WTC11 (cell line): ENCODE measurements around the gene EDIL3.

Source experiments
- ARID4B ChIP-seq: sonication (generic); formaldehyde crosslinking; IDR thresholded peaks from 2 replicates; pipeline ENCODE4 v1.8.0; 2023; ENCODE audit warnings: missing genetic modification reagents, mild to moderate bottlenecking, borderline replicate concordance
- CBFB ChIP-seq: sonication (generic); formaldehyde crosslinking; IDR thresholded peaks from 2 replicates; pipeline ENCODE4 v1.8.1; 2022; ENCODE audit warnings: mild to moderate bottlenecking, low read depth, missing genetic modification reagents
- FOXP1 ChIP-seq: sonication (generic); formaldehyde crosslinking; IDR thresholded peaks from 2 replicates; pipeline ENCODE4 v1.8.0; 2022; ENCODE audit warnings: missing genetic modification reagents, mild to moderate bottlenecking, moderate library complexity, borderline replicate concordance
- GRHL2 ChIP-seq: fragments of 250-450 bp; sonication (Bioruptor Pico); IDR thresholded peaks from 2 replicates; pipeline ENCODE4 v1.8.0; 2022; ENCODE audit warnings: mild to moderate bottlenecking, moderate library complexity; ENCODE audit not compliant: insufficient replicate concordance, severe bottlenecking
- GTF2I ChIP-seq: fragments of 250-450 bp; sonication (Bioruptor Pico); conservative IDR thresholded peaks from 2 replicates; pipeline ENCODE4 v1.4.0; 2021; ENCODE audit warnings: mild to moderate bottlenecking
- NFYB ChIP-seq: sonication (generic); formaldehyde crosslinking; conservative IDR thresholded peaks from 2 replicates; pipeline ENCODE4 v1.8.0; 2022; ENCODE audit warnings: low read depth, missing genetic modification reagents
- TCF7 ChIP-seq: sonication (generic); formaldehyde crosslinking; IDR thresholded peaks from 2 replicates; pipeline ENCODE4 v1.8.0; 2022; ENCODE audit warnings: mild to moderate bottlenecking, low read depth, missing genetic modification reagents, moderate library complexity
- ZBTB43 ChIP-seq: sonication (generic); formaldehyde crosslinking; IDR thresholded peaks from 2 replicates; pipeline ENCODE4 v1.8.1; 2023; ENCODE audit warnings: mild to moderate bottlenecking, missing genetic modification reagents
- TF ChIP-seq, protein P1 (sequence below): sonication (generic); formaldehyde crosslinking; IDR thresholded peaks from 2 replicates; pipeline ENCODE4 v1.8.1; 2022; ENCODE audit warnings: low read depth, missing genetic modification reagents, borderline replicate concordance
- TF ChIP-seq, protein P2 (sequence below): fragments of 200-600 bp; IDR thresholded peaks from 2 replicates; pipeline ENCODE4 v1.8.0; 2022; ENCODE audit warnings: antibody characterized with exemption
- TF ChIP-seq, protein P3 (sequence below): sonication (generic); formaldehyde crosslinking; IDR thresholded peaks from 2 replicates; pipeline ENCODE4 v1.8.1; 2023; ENCODE audit warnings: mild to moderate bottlenecking, missing genetic modification reagents, moderate library complexity
- TF ChIP-seq, protein P4 (sequence below): sonication (generic); formaldehyde crosslinking; IDR thresholded peaks from 2 replicates; pipeline ENCODE4 v1.8.1; 2023; ENCODE audit warnings: mild to moderate bottlenecking, missing genetic modification reagents

DNA sequence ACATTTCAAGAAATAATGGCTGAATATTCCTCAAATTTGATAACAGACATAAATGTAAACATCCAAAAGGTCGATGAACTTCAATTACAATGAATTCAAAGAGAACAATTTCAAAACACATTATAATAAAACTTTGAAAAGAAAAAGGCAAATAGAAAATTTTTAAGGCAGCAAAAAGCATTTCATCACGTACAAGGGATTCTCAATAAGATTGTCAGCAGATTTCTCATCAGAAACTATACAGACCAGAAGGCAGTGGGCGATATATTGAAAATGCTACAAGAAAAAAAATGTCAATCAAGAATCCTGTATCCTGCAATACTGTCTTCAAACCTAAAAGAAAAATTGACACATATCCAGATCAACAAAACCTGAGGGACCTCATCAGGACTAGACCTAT, 62.0 kb downstream of the EDIL3 start:
- TF ChIP-seq, protein P1, sequence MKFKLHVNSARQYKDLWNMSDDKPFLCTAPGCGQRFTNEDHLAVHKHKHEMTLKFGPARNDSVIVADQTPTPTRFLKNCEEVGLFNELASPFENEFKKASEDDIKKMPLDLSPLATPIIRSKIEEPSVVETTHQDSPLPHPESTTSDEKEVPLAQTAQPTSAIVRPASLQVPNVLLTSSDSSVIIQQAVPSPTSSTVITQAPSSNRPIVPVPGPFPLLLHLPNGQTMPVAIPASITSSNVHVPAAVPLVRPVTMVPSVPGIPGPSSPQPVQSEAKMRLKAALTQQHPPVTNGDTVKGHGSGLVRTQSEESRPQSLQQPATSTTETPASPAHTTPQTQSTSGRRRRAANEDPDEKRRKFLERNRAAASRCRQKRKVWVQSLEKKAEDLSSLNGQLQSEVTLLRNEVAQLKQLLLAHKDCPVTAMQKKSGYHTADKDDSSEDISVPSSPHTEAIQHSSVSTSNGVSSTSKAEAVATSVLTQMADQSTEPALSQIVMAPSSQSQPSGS (CRISPR knock-in tag), result no peak
- TF ChIP-seq CBFB (CRISPR knock-in tag) (no peak), GRHL2 (CRISPR knock-in tag) (no peak), GTF2I (CRISPR knock-in tag) (no peak), FOXP1 (CRISPR knock-in tag) (no peak), ARID4B (CRISPR knock-in tag) (no peak), NFYB (CRISPR knock-in tag) (no peak), ZBTB43 (CRISPR knock-in tag) (no peak), TCF7 (CRISPR knock-in tag) (no peak)
- TF ChIP-seq, protein P2, sequence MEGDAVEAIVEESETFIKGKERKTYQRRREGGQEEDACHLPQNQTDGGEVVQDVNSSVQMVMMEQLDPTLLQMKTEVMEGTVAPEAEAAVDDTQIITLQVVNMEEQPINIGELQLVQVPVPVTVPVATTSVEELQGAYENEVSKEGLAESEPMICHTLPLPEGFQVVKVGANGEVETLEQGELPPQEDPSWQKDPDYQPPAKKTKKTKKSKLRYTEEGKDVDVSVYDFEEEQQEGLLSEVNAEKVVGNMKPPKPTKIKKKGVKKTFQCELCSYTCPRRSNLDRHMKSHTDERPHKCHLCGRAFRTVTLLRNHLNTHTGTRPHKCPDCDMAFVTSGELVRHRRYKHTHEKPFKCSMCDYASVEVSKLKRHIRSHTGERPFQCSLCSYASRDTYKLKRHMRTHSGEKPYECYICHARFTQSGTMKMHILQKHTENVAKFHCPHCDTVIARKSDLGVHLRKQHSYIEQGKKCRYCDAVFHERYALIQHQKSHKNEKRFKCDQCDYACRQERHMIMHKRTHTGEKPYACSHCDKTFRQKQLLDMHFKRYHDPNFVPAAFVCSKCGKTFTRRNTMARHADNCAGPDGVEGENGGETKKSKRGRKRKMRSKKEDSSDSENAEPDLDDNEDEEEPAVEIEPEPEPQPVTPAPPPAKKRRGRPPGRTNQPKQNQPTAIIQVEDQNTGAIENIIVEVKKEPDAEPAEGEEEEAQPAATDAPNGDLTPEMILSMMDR, result no peak
- TF ChIP-seq, protein P3, sequence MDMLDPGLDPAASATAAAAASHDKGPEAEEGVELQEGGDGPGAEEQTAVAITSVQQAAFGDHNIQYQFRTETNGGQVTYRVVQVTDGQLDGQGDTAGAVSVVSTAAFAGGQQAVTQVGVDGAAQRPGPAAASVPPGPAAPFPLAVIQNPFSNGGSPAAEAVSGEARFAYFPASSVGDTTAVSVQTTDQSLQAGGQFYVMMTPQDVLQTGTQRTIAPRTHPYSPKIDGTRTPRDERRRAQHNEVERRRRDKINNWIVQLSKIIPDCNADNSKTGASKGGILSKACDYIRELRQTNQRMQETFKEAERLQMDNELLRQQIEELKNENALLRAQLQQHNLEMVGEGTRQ, result no peak
- TF ChIP-seq, protein P4, sequence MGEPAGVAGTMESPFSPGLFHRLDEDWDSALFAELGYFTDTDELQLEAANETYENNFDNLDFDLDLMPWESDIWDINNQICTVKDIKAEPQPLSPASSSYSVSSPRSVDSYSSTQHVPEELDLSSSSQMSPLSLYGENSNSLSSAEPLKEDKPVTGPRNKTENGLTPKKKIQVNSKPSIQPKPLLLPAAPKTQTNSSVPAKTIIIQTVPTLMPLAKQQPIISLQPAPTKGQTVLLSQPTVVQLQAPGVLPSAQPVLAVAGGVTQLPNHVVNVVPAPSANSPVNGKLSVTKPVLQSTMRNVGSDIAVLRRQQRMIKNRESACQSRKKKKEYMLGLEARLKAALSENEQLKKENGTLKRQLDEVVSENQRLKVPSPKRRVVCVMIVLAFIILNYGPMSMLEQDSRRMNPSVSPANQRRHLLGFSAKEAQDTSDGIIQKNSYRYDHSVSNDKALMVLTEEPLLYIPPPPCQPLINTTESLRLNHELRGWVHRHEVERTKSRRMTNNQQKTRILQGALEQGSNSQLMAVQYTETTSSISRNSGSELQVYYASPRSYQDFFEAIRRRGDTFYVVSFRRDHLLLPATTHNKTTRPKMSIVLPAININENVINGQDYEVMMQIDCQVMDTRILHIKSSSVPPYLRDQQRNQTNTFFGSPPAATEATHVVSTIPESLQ (CRISPR knock-in tag), result no peak
